GM18951 (cell line): ENCODE results near the gene PRSS8.

Experiments used
- POLR2A ChIP-seq: IDR thresholded peaks from 4 replicates; pipeline ENCODE4 v1.6.1; 2011; ENCODE audit warnings: mild to moderate bottlenecking; ENCODE audit not compliant: insufficient read length, insufficient read depth; ENCODE audit errors: extremely low read depth
- in situ Hi-C: fragments of 300-500 bp; cut with MboI; formaldehyde crosslinking; loops from one replicate; pipeline ENCODE4 v1.12.0; 2022; ENCODE audit warnings: low sequenced_read_pairs, mixed read lengths, inconsistent platforms; ENCODE audit not compliant: unreplicated experiment

Gene PRSS8

DNA sequence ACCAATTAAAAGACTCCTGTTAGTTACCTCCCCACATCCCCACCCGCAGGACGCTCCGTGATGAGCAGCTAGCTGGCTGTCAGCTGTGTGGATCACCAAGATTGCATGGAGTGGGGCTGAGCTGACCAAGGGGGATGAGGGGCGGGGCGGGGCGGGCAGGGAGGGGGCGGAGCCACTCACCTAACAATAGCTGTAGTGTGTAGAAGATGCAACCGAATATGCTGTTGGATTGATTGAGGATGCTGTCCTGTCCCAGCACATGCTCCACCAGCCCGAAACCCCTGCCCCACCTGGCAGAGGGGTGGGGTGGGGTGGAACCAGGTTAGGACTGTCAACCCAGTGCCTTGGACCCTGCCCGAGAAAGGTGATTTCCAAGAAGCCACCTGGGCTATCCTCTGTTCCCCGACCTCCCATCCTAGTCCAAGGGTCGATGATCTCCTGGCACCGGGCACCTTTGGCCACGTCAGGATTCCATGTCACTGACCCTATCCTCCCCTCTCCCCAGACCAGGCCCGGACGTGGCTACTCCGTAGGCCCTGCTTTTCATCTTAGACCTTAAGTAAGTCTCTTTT, 42.3 kb downstream of the PRSS8 start:
- in situ Hi-C loops = no loop called here
- TF ChIP-seq POLR2A = no peak

GRCh38 chr16:31092330-31092729, 43.2 kb downstream of the PRSS8 start:
- in situ Hi-C loops = no loop called here
- TF ChIP-seq POLR2A = no peak

DNA sequence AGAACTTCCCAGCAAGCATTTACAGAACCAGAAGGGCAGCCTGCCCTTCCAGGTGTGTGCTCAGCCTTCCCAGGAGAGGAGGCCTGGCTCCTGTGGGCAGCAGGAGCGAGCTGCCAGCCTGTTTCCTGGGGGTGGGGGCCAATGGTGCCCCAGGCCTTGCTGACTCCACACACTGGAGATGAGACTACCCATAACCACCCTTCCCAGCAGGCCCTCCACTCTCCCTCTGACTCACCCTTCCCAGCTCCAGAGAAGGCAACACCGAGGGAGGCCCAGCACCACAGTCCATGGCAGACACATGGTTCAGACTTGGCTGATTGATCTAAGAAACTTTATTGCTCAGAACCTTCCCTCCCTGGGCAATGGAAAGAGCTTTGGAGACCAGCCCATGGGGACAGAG, 45.0 kb downstream of the PRSS8 start:
- TF ChIP-seq POLR2A = no peak
- in situ Hi-C loops = no loop called here

DNA sequence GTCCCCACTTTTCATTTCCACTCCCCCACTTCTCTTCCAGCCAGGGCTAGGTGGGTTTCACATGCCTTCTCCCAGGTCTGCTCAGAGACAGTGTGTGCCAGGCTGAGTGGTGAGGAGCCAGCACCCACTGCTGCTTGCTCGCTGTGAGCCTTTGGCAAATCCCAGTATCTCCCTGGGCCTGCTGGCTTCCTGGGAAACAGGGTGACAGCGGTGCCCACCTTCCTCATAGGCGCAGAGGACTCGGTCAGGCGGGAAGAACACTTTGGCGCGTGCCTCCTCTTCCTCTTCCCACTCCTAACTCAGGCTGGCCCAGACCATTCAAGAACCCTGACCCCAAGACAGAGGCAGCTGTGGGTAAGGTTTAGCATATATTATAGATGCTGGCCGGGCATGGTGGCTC, 46.3 kb downstream of the PRSS8 start:
- in situ Hi-C loops = no loop called here
- no peak for TF ChIP-seq POLR2A

- no peak for TF ChIP-seq POLR2A
- in situ Hi-C loops = no loop called here
Observed at GRCh38 chr16:31088459-31089183, 46.9 kb downstream of the PRSS8 start, which contains the start of gene PRSS53. TSS of gene PRSS53 (minus strand) at chr16:31088943. CDS start at chr16:31088809, 134 bp downstream.

- no peak for TF ChIP-seq POLR2A
- in situ Hi-C loops = no loop called here
Observed at GRCh38 chr16:31087971-31088370, 47.6 kb downstream of the PRSS8 start.

- TF ChIP-seq POLR2A = no peak
- in situ Hi-C loops = no loop called here
Observed at GRCh38 chr16:31087481-31087880, 48.0 kb downstream of the PRSS8 start.

GRCh38 chr16:31086629-31086906, 49.0 kb downstream of the PRSS8 start:
- no peak for TF ChIP-seq POLR2A
- in situ Hi-C loops = no loop called here

GRCh38 chr16:31085873-31086628, 49.5 kb downstream of the PRSS8 start:
- in situ Hi-C loops = no loop called here
- TF ChIP-seq POLR2A = no peak

DNA sequence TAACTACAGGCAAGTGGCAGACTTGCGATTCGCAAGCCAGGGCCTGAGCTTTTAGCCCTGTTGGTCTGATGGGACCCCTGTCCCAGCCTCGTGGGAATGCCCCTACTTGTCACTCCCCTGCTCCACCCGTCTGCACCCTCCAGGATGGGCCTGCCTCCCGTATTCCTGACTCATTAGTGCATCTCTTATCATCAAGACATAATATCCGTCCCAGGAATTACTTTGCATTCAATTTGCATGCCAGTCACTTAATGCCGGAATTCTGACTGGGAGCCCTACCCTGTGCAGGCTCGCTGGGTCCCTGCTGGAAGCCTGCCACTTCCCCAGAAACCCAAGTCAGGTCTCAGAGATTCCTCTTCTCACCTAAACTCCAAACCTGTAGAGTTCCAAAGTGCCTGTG, 50.1 kb downstream of the PRSS8 start:
- TF ChIP-seq POLR2A = no peak
- in situ Hi-C loops = no loop called here

DNA sequence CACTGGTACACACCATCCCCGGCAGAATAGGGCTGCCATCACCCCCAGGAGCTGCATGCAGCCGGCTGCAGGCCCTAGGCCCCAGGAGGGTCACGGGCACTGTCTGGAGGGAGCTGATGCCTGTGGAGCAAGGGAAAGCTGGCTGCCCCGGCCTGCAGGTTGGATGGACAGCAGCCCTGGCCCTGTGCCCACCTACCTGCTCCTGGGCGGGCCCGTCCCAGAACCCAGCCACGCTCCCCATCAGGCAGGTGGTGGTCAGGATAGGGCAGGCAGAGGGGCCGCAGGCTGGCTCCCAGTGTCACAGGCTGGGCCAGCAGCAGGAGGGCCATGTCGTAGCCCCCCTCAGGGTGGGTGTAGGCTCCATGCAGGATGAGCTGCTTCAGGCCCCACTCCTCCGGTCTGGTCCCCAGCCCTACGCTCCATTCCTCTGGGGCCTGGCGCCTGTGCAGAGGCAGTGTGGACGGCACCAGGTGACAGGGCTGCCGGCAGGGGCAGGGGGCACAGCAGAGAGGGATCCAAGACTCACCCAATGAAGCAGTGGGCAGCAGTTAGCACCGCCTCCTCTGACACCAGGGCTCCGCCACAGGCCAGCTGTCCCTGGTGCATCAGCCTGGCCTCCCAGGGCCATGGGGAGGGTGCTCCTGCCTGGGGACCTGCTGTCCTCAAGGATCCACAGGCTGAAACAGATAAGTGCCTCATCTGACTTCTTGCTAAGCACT, 50.8 kb downstream of the PRSS8 start:
- no peak for TF ChIP-seq POLR2A
- in situ Hi-C loops = no loop called here

- in situ Hi-C loops = no loop called here
- no peak for TF ChIP-seq POLR2A
Observed at GRCh38 chr16:31083981-31084380, 51.5 kb downstream of the PRSS8 start.

DNA sequence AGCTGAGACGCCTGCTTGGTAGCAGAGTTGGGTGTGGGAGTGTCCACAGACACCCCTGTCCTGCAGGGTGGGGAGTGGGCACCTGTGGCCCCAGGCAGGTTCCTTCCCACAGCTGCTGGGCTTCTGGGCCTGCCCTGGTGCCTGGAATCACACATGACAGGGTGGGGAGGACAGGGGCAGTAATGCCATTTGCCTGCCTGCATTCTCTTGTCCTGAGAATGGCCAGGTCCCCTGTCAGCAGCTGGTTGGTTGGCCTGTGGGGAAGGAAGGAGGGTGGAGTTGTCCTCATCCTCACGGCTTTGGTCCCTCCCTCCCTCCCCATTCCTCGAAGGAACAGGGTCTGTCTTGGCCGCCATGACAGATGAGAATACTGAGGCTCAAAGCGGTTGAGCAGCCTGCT, 52.0 kb downstream of the PRSS8 start:
- in situ Hi-C loops = no loop called here
- no peak for TF ChIP-seq POLR2A
